ENCODE results near the gene CBR1.

- TF ChIP-seq CTCF (conservative IDR thresholded peaks at IDR 0.05; ENCODE audit: low read length) (no peak), EZH2phosphoT487 (IDR thresholded peaks at IDR 0.05; ENCODE audit: borderline replicate concordance, low read depth, low read length) (no peak)
Observed at GRCh38 chr21:36024782-36025181, 45.0 kb upstream of the CBR1 start.

All from OCI-LY7 (cell line).